HEK293T (cell line): ENCODE data around the gene ZNF681.

ENCODE experiments used
- ARNT ChIP-seq: fragments of 450-650 bp; IDR thresholded peaks from 2 replicates; pipeline ENCODE4 v1.6.1; 2017; ENCODE audit warnings: mild to moderate bottlenecking
- BHLHE40 ChIP-seq: fragments of 450-650 bp; IDR thresholded peaks from 2 replicates; pipeline ENCODE4 v1.6.1; 2016; ENCODE audit warnings: mild to moderate bottlenecking, moderate library complexity, borderline replicate concordance
- CTBP1 ChIP-seq: fragments of 450-650 bp; IDR thresholded peaks from 2 replicates; pipeline ENCODE4 v1.6.1; 2016; ENCODE audit warnings: borderline replicate concordance
- ELF4 ChIP-seq: fragments of 450-650 bp; IDR thresholded peaks from 2 replicates; pipeline ENCODE4 v1.6.1; 2017; ENCODE audit warnings: antibody characterized with exemption
- FOXA1 ChIP-seq: fragments of 450-650 bp; IDR thresholded peaks from 2 replicates; pipeline ENCODE4 v1.6.1; 2016; ENCODE audit warnings: mild to moderate bottlenecking
- FOXK2 ChIP-seq: fragments of 450-650 bp; IDR thresholded peaks from 2 replicates; pipeline ENCODE4 v1.6.1; 2016; ENCODE audit warnings: mild to moderate bottlenecking
- FOXM1 ChIP-seq: fragments of 450-650 bp; IDR thresholded peaks from 2 replicates; pipeline ENCODE4 v1.6.1; 2017; ENCODE audit warnings: mild to moderate bottlenecking, borderline replicate concordance
- HDGF ChIP-seq: fragments of 450-650 bp; IDR thresholded peaks from 2 replicates; pipeline ENCODE4 v1.6.1; 2017; ENCODE audit warnings: antibody characterized with exemption, borderline replicate concordance
- LEF1 ChIP-seq: fragments of 450-650 bp; IDR thresholded peaks from 2 replicates; pipeline ENCODE4 v1.6.1; 2017; ENCODE audit warnings: mild to moderate bottlenecking, borderline replicate concordance
- PKNOX1 ChIP-seq: fragments of 450-650 bp; IDR thresholded peaks from 2 replicates; pipeline ENCODE4 v1.6.1; 2016
- SP1 ChIP-seq: fragments of 450-650 bp; IDR thresholded peaks from 2 replicates; pipeline ENCODE4 v1.6.1; 2017
- SUZ12 ChIP-seq: fragments of 450-650 bp; IDR thresholded peaks from 2 replicates; pipeline ENCODE4 v1.6.1; 2016; ENCODE audit warnings: mild to moderate bottlenecking
- TARDBP ChIP-seq: fragments of 450-650 bp; IDR thresholded peaks from 2 replicates; pipeline ENCODE4 v1.6.1; 2016
- ZNF384 ChIP-seq: fragments of 450-650 bp; IDR thresholded peaks from 2 replicates; pipeline ENCODE4 v1.6.1; 2016

GRCh38 chr19:23706657-23707056 is 52.0 kb downstream of the ZNF681 start:
- no peak for TF ChIP-seq ZNF384
- TF ChIP-seq CTBP1 = no peak
- no peak for TF ChIP-seq SUZ12
- TF ChIP-seq FOXM1 = no peak
- no peak for TF ChIP-seq TARDBP
- TF ChIP-seq FOXK2 = no peak
- TF ChIP-seq SP1 = no peak
- TF ChIP-seq PKNOX1 = no peak
- TF ChIP-seq ARNT = no peak
- TF ChIP-seq BHLHE40 = no peak
- no peak for TF ChIP-seq HDGF
- TF ChIP-seq FOXA1 = no peak
- TF ChIP-seq ELF4 = no peak
- no peak for TF ChIP-seq LEF1
